ENCODE measurements around the gene MAGI1.
A peak's percentile ranks its signal among the peaks of the same experiment; 100 is the strongest.

- no peak for TF ChIP-seq CTCF (IDR thresholded peaks at IDR 0.05)
- no peak for TF ChIP-seq POLR2A (IDR thresholded peaks at IDR 0.05)
- peak; percentile 24 for TF ChIP-seq POLR2AphosphoS5 (IDR thresholded peaks at IDR 0.05)
Measured at GRCh38 chr3:65348398-65348995, 690.2 kb downstream of the MAGI1 start.

Data from prostate gland (tissue), 2 donors.